ENCODE results near the gene ETV3L. TPM values are rescaled to one million over a fixed set of nuclear protein-coding genes. Genes with fewer than 3 reads are reported as not detected.

ETV3L gene
- total RNA-seq, 1 experiment from 2014 or later = not detected

GRCh38 chr1:157140063-157140588 is 40.5 kb upstream of the ETV3L start:
- no peak overlapping the region for H2AFZ ChIP-seq (ENCODE audit: low read depth, low read length, poor library complexity, severe bottlenecking)
- H3K36me3 ChIP-seq (ENCODE audit: control insufficient read depth in 1 of 2, insufficient read depth in 2 of 2, low read length in 2 of 2) = peaks cover 5 to 9% of the 10 kb centered on the region in 2 experiments; a peak in 3 of 4 replicates
- H3K27me3 ChIP-seq (ENCODE audit: insufficient read depth, low read length) = no peaks in the 10 kb centered on the region
- H3K9me2 ChIP-seq (ENCODE audit: insufficient read depth) = no peaks in the 10 kb centered on the region
- intact Hi-C loops (cut with micrococcal nuclease) = no loop called here
- peaks cover 7% of the 10 kb centered on the region; the same call in 1 of the 2 replicates for H4K20me1 ChIP-seq (ENCODE audit: insufficient read depth)
- DNase-seq (ENCODE audit: low read depth, low spot score) = no peak
- ChIA-PET CTCF (interaction anchor here (2.0 to 3.7 kb wide), 2 partner anchors 15 to 50 kb away, joined by 6 to 18 read pairs; no protein-coding TSS in a partner anchor), POLR2A (no interaction called here), RAD21 (ENCODE audit: low non-redundant PET in 1 of 2, low total read pairs in 2 of 2, uncharacterized antibody in 2 of 2, unreplicated experiment in 2 of 2) (no interaction called here)
- no peak for ATAC-seq
- no TSS peak for BruUV-seq (replicated peaks)
- H3K27ac ChIP-seq (ENCODE audit: low read depth, low read length) = no peak overlapping the region
- H3K4me3 ChIP-seq (replicated peaks in 1 of 2; ENCODE audit: low read depth in 1 of 2, low read length in 2 of 2) = no peak overlapping the region
- no peak overlapping the region for H3K4me2 ChIP-seq (ENCODE audit: low read length)
- H3K4me1 ChIP-seq (ENCODE audit: control insufficient read depth in 1 of 2, insufficient read depth in 2 of 2, low read length in 2 of 2) = peaks cover 13 to 25% of the 10 kb centered on the region in 2 experiments
- no peak overlapping the region for H3K9ac ChIP-seq (ENCODE audit: low read length)
- H3K79me2 ChIP-seq (ENCODE audit: insufficient read depth, low read length) = peaks cover 28% of the 10 kb centered on the region
- no peak for TF ChIP-seq CBX3 (IDR thresholded peaks at IDR 0.05; ENCODE audit: low read depth)
- no peak for TF ChIP-seq ATF3 (IDR thresholded peaks at IDR 0.05)
- TF ChIP-seq CEBPB (IDR thresholded peaks at IDR 0.05; ENCODE audit: low read depth) = no peak
- TF ChIP-seq REST (IDR thresholded peaks at IDR 0.05; ENCODE audit: low read depth) = no peak
- TF ChIP-seq FOSL1 (IDR thresholded peaks at IDR 0.05; ENCODE audit: low read depth) = no peak
- no peak for TF ChIP-seq ZBTB33 (IDR thresholded peaks at IDR 0.05; ENCODE audit: extremely low read depth, insufficient replicate concordance, low read length)
- no peak for TF ChIP-seq CTCF (IDR thresholded peaks at IDR 0.05 in 2 of 3, conservative IDR thresholded peaks at IDR 0.05 in 1 of 3; ENCODE audit: borderline replicate concordance in 1 of 3, insufficient read depth in 1 of 3, low read depth in 2 of 3, low read length in 2 of 3)
- no peak for TF ChIP-seq MAX (IDR thresholded peaks at IDR 0.05)
- TF ChIP-seq YY1 (IDR thresholded peaks at IDR 0.05; ENCODE audit: extremely low read depth, insufficient replicate concordance, low read depth, low read length) = no peak
- no peak for TF ChIP-seq SIN3A (IDR thresholded peaks at IDR 0.05; ENCODE audit: low read depth)
- no peak for TF ChIP-seq EZH2 (IDR thresholded peaks at IDR 0.05)
- TF ChIP-seq ELF1 (IDR thresholded peaks at IDR 0.05; ENCODE audit: borderline replicate concordance, low read depth) = no peak
- TF ChIP-seq ZFX (IDR thresholded peaks at IDR 0.05) = no peak
- TF ChIP-seq POLR2A (IDR thresholded peaks at IDR 0.05; ENCODE audit: borderline replicate concordance, extremely low read depth, insufficient read depth, insufficient read length) = no peak
- TF ChIP-seq POLR2AphosphoS5 (IDR thresholded peaks at IDR 0.05; ENCODE audit: low read depth, low read length) = no peak
- TF ChIP-seq SP1 (IDR thresholded peaks at IDR 0.05; ENCODE audit: low read depth) = no peak
- TF ChIP-seq RAD21 (IDR thresholded peaks at IDR 0.05; ENCODE audit: low read depth) = no peak
- no peaks in the 10 kb centered on the region for H3K9me3 ChIP-seq (ENCODE audit: control insufficient read depth in 1 of 2, insufficient read depth in 1 of 2, low read depth in 1 of 2, low read length in 2 of 2)

Data from HCT116 (cell line).